Right atrium auricular region (tissue), 2 donors: ENCODE measurements around the gene SSBP3. TPM values are rescaled to one million over a fixed set of nuclear protein-coding genes. Genes with fewer than 3 reads are reported as not detected.

ENCODE experiments used
- DNase-seq: peaks from one replicate; pipeline ENCODE4 v3.0.0-alpha.2; 2019; ENCODE audit warnings: low spot score
- H3K27ac ChIP-seq, 2 donors: fragments of 200-600 bp; sonication (generic); 1 replicate in 1 of 2; 2 replicates in 1 of 2; pipeline ENCODE4 v1.5.1; 2016 to 2019
- H3K27me3 ChIP-seq, 2 donors: fragments of 200-600 bp; sonication (generic); one replicate each; pipeline versions ENCODE4 v1.5.1 to v1.6.0; 2017 to 2019
- H3K36me3 ChIP-seq: fragments of 200-600 bp; sonication (generic); one replicate; pipeline ENCODE4 v1.5.1; 2016
- H3K4me1 ChIP-seq, 2 donors: fragments of 200-600 bp; sonication (generic); one replicate each; pipeline versions ENCODE4 v1.5.1 to v1.6.0; 2017 to 2019
- H3K4me3 ChIP-seq, 2 donors: fragments of 200-600 bp; sonication (generic); 1 replicate in 1 of 2; 2 replicates in 1 of 2; pipeline ENCODE4 v1.5.1; 2017 to 2019; ENCODE audit warnings: mild to moderate bottlenecking in 1 of 2, moderate library complexity in 1 of 2
- H3K9me3 ChIP-seq, 2 donors: fragments of 200-600 bp; sonication (generic); one replicate each; pipeline ENCODE4 v1.5.1; 2019
- total RNA-seq, 2 donors: library from RNA; depleted of rRNA; stranded (reverse); fragments of >200 nt; gene quantifications; one replicate each; pipeline ENCODE4 v1.1.0, GENCODE V29; 2016
- TF ChIP-seq, protein P1 (sequence below), 2 donors: fragments of 200-600 bp; sonication (generic); IDR thresholded peaks; one replicate each; pipeline ENCODE4 v1.5.1; 2019; ENCODE audit warnings: antibody characterized with exemption in 2 of 2

SSBP3 gene
- total RNA-seq, 2 donors from 2014 or later, result 15.2 to 16.6 TPM

DNA sequence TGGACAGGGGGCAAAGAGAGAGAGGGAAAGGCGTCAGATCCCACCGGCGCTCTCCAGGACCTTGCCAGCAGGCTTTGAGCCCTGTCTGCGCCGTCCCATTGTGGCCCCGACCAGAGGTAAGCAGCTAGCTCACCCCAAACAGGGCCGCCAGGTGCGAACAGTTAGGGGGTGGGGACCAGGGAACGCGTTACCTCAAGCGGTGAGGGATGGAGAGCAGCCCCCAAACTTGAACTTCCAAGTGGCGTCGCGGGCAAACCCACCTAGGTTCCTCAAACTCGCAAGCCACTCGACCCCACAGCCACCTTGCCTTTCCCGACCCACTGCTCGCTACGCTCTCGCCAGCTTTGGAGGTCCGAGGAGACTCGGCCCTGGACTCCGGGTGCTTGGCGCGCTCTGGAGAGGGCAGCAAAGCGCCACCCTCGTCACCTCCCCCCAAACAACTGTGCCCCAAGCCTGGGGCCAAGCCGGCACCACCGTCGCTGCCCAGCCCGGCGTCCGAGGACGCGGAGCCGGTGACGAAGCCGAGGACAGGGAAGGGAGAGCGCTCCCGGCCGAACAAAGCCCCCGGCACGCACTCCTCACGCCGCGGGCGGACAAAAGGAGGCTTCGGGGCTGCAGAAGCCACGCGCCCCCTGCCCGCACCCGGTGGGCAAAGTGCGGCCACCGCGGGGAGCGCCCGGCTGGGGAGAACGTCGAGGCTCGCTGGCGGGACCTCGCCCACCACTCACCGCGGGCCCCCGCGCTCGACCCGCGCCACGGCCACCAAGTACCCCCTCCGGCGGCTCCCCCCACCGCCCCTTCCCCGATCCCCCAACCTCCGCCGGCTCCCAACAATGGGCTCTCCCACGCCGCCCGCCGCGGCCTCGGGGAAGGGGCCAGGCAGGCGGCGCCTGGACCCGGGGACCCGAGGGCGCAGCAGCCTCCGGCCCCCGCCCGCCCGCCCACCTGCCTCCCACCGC lies 976 bp downstream of the SSBP3 start:
- TF ChIP-seq, protein P1, sequence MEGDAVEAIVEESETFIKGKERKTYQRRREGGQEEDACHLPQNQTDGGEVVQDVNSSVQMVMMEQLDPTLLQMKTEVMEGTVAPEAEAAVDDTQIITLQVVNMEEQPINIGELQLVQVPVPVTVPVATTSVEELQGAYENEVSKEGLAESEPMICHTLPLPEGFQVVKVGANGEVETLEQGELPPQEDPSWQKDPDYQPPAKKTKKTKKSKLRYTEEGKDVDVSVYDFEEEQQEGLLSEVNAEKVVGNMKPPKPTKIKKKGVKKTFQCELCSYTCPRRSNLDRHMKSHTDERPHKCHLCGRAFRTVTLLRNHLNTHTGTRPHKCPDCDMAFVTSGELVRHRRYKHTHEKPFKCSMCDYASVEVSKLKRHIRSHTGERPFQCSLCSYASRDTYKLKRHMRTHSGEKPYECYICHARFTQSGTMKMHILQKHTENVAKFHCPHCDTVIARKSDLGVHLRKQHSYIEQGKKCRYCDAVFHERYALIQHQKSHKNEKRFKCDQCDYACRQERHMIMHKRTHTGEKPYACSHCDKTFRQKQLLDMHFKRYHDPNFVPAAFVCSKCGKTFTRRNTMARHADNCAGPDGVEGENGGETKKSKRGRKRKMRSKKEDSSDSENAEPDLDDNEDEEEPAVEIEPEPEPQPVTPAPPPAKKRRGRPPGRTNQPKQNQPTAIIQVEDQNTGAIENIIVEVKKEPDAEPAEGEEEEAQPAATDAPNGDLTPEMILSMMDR (IDR thresholded peaks at IDR 0.05), result peak in 1 of 2 donors; percentile 19
- H3K27me3 ChIP-seq, result no peaks in the 10 kb centered on the region
- no peak for DNase-seq
- peak overlapping the region; percentile 75 to 92 for H3K4me3 ChIP-seq
- peaks cover 0 to 55% of the 10 kb centered on the region in 2 donors for H3K4me1 ChIP-seq
- no peaks in the 10 kb centered on the region for H3K36me3 ChIP-seq
- peak overlapping the region; percentile 54 to 78 for H3K27ac ChIP-seq
- no peaks in the 10 kb centered on the region for H3K9me3 ChIP-seq

DNA sequence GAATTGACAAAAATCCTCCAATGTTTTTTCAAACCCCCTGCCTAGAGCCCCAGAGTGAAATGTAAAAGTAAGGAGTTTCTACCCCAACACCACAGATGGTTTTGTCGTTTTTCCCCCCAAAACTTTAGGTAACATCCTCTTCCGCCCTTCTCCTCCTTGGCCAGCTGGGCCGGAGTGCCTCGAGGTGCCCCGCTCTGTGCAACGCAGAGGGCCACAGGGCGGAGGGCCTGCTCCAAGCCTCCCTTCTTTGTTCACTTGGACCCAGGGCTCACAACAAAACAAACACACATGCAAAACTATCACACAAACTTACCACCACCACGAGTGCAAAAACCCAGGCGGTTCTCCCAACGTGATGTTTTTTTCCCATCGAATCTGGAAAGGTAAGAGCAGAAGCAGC lies 1.9 kb downstream of the SSBP3 start:
- Histone ChIP-seq H3K36me3 (peaks cover 8% of the 10 kb centered on the region), H3K4me1 (peaks cover 0 to 55% of the 10 kb centered on the region in 2 donors), H3K27ac (peak overlapping the region in 1 of 2 donors; percentile 22), H3K27me3 (no peaks in the 10 kb centered on the region), H3K4me3 (peak overlapping the region in 1 of 2 donors; percentile 92), H3K9me3 (no peaks in the 10 kb centered on the region)
- DNase-seq, result no peak
- TF ChIP-seq, protein P1 (IDR thresholded peaks at IDR 0.05), result no peak

DNA sequence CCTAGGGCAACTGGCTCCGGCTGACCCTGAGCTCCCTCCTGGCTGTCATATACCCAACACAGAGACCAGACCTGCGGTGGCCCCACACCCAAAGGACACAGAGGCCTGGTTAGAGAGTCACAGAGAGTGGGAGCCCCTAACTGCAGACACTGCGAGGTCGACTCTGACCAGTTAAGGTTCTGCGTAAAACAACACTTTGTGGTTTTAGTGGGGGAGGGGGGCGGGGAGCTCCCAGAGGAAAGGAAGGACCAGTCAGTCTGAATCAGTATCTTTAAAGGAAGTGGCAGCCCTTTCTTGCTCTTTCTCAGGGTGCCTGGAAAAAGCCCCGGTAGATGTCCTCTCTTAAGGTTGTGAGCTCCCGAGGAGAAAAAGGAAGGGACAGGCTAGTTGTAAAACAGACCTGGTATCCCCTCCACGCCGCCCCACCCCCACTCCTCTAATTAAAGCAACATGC lies 2.4 kb downstream of the SSBP3 start:
- no peak for DNase-seq
- H3K36me3 ChIP-seq, result peaks cover 12% of the 10 kb centered on the region
- peak overlapping the region; percentile 22 to 62 for H3K27ac ChIP-seq
- H3K9me3 ChIP-seq, result no peaks in the 10 kb centered on the region
- TF ChIP-seq, protein P1 (IDR thresholded peaks at IDR 0.05), result no peak
- no peaks in the 10 kb centered on the region for H3K27me3 ChIP-seq
- H3K4me3 ChIP-seq, result peak overlapping the region in 1 of 2 donors; percentile 92
- peaks cover 0 to 55% of the 10 kb centered on the region in 2 donors for H3K4me1 ChIP-seq

DNA sequence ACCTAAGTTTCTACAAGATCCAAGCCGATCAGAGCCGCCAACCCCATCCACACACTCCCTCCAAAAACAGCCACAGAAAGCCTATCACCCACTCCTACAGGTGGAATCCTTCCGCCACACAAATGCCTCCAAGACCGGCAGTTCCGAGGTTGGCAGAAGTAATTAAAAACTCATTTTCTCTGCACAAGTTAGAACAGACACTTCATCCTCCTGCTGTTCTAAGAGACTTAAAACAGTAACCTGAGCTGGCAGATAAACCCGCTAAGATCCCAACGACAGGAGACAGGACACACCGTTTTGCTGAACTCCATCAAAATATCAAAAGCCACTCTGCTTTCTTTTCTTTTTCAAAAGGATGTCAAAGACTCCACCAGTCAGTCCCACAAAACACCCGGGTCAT lies 2.8 kb downstream of the SSBP3 start:
- Histone ChIP-seq H3K4me3 (no peak overlapping the region), H3K4me1 (peaks cover 0 to 56% of the 10 kb centered on the region in 2 donors), H3K36me3 (peaks cover 16% of the 10 kb centered on the region), H3K9me3 (no peaks in the 10 kb centered on the region), H3K27me3 (no peaks in the 10 kb centered on the region), H3K27ac (peak overlapping the region; percentile 28 to 62)
- TF ChIP-seq, protein P1 (IDR thresholded peaks at IDR 0.05), result no peak
- no peak for DNase-seq

DNA sequence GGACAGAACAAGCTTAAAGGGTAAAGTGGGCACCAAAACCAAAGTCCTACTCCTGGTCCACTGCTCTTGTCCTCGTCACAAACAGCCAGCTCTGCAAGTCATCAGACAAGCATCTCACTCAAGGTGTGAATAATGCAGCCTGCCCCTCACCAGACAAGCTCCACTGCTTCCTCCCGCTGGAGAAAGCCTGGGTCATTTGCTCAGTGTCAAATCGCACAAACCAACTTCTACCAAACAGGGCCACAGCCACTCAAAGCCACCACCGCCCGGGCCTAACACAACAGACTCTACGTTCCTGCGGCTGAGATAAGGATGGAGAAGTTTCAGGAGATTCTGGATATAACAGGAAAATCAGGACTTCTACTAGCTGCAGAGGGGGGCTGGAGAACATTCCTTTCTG lies 3.3 kb downstream of the SSBP3 start:
- Histone ChIP-seq H3K4me1 (peaks cover 0 to 56% of the 10 kb centered on the region in 2 donors), H3K36me3 (peaks cover 21% of the 10 kb centered on the region), H3K4me3 (no peak overlapping the region), H3K27ac (peak overlapping the region; percentile 28 to 62), H3K27me3 (no peaks in the 10 kb centered on the region), H3K9me3 (no peaks in the 10 kb centered on the region)
- TF ChIP-seq, protein P1 (IDR thresholded peaks at IDR 0.05), result no peak
- no peak for DNase-seq
